ENCODE data around the gene VPS52. TPM values are rescaled to one million over a fixed set of nuclear protein-coding genes. Genes with fewer than 3 reads are reported as not detected.

Gene VPS52
- total RNA-seq, 1 experiment from 2014 or later = 47.8 TPM

DNA sequence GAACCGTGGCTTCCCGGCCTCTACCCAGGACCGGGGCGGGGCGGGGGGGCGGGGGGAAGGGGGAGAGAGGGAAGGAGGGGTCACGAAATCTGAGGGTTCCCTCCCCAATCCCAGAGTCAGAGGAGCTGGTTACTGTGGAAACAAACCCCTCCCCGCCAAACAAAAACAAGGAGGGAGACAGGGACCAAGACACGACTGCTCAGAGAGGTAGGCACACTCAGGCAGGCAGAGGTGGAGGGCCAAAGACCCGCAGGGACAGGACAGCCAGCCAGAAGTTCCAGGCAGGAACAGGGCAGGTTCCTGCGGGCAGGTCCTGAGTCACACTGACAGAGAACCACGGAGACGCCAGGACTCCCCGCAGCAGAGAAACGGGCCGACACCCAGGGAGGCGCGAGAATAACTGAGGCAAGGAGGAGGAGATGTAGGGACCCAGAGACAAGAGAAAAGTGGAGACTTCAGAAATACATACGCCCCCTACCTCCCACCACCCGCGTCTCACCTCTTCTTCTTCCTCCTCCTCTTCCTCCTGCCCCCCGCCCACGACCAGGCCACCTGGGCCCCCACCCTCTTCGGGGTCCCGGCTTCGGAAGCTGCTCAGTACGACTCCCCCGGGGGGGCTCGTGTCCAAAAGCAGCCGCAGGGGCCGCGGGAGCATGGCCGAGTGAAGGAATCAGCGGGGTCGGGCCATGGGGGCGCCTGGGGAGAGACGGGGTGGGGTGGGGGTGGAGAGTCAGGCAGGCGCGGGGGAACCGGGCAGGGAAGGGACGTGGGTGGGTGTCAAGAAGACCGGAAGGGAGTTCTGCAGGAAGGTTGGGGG is 26.5 kb upstream of the VPS52 start:
- ChIA-PET CTCF (interaction anchor here (0.6 to 1.7 kb wide), 3 partner anchors 13 to 138 kb away, joined by 3 to 18 read pairs (median 3); no protein-coding TSS in a partner anchor), POLR2A (interaction anchor here (0.6 to 5.5 kb wide), 22 partner anchors 9 to 1897 kb away, joined by 3 to 84 read pairs (median 6); partner anchors contain the start of genes B3GALT4, HSD17B8, PFDN6 and PHF1)
- BruUV-seq (replicated peaks) = no TSS peak
- intact Hi-C loops (cut with micrococcal nuclease) = loop anchor here (2.0 to 5.0 kb wide), 3 partner anchors 19 to 129 kb away; partner anchors contain the start of genes HSD17B8, RXRB and SLC39A7
- peak overlapping the region; percentile 96 for H3K4me3 Mint-ChIP-seq (ENCODE audit: unreplicated experiment)
- no peaks in the 10 kb centered on the region for H3K27me3 Mint-ChIP-seq (ENCODE audit: insufficient read depth, unreplicated experiment)
- peaks cover 22% of the 10 kb centered on the region for H3K4me1 Mint-ChIP-seq (ENCODE audit: insufficient read depth, unreplicated experiment)
- H3K9me3 Mint-ChIP-seq (ENCODE audit: unreplicated experiment) = no peaks in the 10 kb centered on the region
- peak; percentile 91 for DNase-seq (ENCODE audit: unreplicated experiment)
- TF ChIP-seq, protein P1, sequence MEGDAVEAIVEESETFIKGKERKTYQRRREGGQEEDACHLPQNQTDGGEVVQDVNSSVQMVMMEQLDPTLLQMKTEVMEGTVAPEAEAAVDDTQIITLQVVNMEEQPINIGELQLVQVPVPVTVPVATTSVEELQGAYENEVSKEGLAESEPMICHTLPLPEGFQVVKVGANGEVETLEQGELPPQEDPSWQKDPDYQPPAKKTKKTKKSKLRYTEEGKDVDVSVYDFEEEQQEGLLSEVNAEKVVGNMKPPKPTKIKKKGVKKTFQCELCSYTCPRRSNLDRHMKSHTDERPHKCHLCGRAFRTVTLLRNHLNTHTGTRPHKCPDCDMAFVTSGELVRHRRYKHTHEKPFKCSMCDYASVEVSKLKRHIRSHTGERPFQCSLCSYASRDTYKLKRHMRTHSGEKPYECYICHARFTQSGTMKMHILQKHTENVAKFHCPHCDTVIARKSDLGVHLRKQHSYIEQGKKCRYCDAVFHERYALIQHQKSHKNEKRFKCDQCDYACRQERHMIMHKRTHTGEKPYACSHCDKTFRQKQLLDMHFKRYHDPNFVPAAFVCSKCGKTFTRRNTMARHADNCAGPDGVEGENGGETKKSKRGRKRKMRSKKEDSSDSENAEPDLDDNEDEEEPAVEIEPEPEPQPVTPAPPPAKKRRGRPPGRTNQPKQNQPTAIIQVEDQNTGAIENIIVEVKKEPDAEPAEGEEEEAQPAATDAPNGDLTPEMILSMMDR (IDR thresholded peaks at IDR 0.05; ENCODE audit: unreplicated experiment) = no peak
- peaks cover 54% of the 10 kb centered on the region for H3K36me3 Mint-ChIP-seq (ENCODE audit: insufficient read depth, unreplicated experiment)
- peak overlapping the region; percentile 100 for H3K27ac Mint-ChIP-seq (ENCODE audit: low read depth, unreplicated experiment)

DNA sequence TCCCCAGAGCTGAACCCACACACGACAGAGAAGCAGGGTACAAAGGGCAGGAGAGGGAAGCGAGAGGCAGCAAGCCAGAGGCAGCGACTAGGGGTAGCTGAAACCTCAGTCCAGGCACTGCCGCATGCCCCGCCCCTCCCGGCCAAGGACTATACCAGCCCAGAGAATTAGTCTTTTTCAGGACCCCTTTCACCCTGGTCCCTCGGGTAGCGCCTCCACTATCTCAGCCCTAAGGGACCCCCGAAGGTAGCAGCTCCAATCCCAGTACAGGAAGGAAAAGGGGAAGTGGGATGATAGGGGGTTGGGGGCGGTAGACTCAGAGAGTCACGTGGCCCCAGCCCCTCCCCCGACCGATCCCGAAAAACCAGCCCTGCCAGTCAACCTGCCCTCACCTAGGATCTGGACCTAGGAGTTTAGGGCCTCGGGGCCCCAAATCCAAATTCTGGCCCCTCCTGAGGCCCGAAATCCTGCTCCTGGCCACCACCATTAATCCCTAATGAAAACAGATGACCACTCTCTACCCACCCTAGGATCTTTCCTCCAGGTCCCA is 25.8 kb upstream of the VPS52 start:
- peak overlapping the region; percentile 100 for H3K27ac Mint-ChIP-seq (ENCODE audit: low read depth, unreplicated experiment)
- ChIA-PET CTCF (interaction anchor here (0.5 to 1.0 kb wide), 4 partner anchors 38 to 128 kb away, joined by 3 to 5 read pairs (median 3); no protein-coding TSS in a partner anchor), POLR2A (interaction anchor here (0.6 to 5.5 kb wide), 15 partner anchors 8 to 1897 kb away, joined by 3 to 84 read pairs (median 5); partner anchors contain the start of genes B3GALT4, PFDN6, PHF1 and RPS18)
- H3K4me3 Mint-ChIP-seq (ENCODE audit: unreplicated experiment) = peak overlapping the region; percentile 96
- DNase-seq (ENCODE audit: unreplicated experiment) = peak; percentile 38
- no peaks in the 10 kb centered on the region for H3K27me3 Mint-ChIP-seq (ENCODE audit: insufficient read depth, unreplicated experiment)
- peaks cover 22% of the 10 kb centered on the region for H3K4me1 Mint-ChIP-seq (ENCODE audit: insufficient read depth, unreplicated experiment)
- TF ChIP-seq, protein P1 (IDR thresholded peaks at IDR 0.05; ENCODE audit: unreplicated experiment) = no peak
- H3K36me3 Mint-ChIP-seq (ENCODE audit: insufficient read depth, unreplicated experiment) = peaks cover 48% of the 10 kb centered on the region
- no TSS peak for BruUV-seq (replicated peaks)
- intact Hi-C loops (cut with micrococcal nuclease) = loop anchor here (5.0 kb wide), 2 partner anchors 95 to 130 kb away; partner anchors contain the start of genes HSD17B8, RXRB and SLC39A7
- no peaks in the 10 kb centered on the region for H3K9me3 Mint-ChIP-seq (ENCODE audit: unreplicated experiment)

DNA sequence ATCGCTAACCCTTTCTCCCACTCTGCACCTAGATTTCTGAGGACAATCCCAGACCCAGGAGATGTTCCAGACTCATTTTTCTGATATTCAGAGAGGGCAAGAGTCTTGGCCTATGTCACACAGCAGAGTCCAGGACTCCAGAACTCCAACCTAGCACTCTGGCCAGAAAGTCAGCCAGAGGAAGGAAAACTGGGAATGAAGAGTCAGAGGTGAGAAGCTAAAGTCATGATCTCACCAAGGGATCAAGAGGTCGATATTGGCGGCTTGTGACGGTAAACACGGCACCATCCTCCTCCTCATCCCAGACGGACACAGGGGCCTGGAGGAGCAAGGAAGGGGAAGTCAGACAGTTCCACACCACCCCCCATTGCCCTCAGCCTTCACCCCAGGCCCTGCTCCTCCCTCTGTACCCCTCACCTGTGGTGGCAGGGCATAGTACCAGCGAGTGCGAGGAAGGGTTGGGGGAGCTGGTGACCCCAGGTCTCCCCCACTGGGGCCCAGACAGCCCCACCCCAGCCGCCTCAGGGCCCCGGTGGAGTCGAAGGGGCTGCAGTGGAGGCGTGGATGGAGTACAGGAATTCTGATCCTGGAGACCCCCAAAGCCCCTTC is 25.2 kb upstream of the VPS52 start:
- POLR2A ChIA-PET = interaction anchor here (0.6 to 5.5 kb wide), 11 partner anchors 7 to 1896 kb away, joined by 3 to 84 read pairs (median 6); partner anchors contain the start of genes B3GALT4, PFDN6, RPS18 and TAPBP
- Mint-ChIP-seq H3K36me3 (ENCODE audit: insufficient read depth, unreplicated experiment) (peaks cover 42% of the 10 kb centered on the region), H3K4me1 (ENCODE audit: insufficient read depth, unreplicated experiment) (peaks cover 22% of the 10 kb centered on the region), H3K27me3 (ENCODE audit: insufficient read depth, unreplicated experiment) (no peaks in the 10 kb centered on the region), H3K27ac (ENCODE audit: low read depth, unreplicated experiment) (peak overlapping the region; percentile 100), H3K4me3 (ENCODE audit: unreplicated experiment) (peak overlapping the region; percentile 96), H3K9me3 (ENCODE audit: unreplicated experiment) (no peaks in the 10 kb centered on the region)
- intact Hi-C loops (cut with micrococcal nuclease) = loop anchor here (5.0 kb wide), 2 partner anchors 95 to 130 kb away; partner anchors contain the start of genes HSD17B8, RXRB and SLC39A7
- BruUV-seq (replicated peaks) = no TSS peak
- CTCF ChIA-PET = interaction anchor here (0.5 to 1.3 kb wide), 6 partner anchors 15 to 128 kb away, joined by 3 to 5 read pairs (median 4); no protein-coding TSS in a partner anchor
- no peak for DNase-seq (ENCODE audit: unreplicated experiment)
- TF ChIP-seq, protein P1 (IDR thresholded peaks at IDR 0.05; ENCODE audit: unreplicated experiment) = no peak
